HG03442 (cell line): ENCODE measurements around the gene VSX1.

ENCODE experiments used
- ATAC-seq: cut with Tn5 transposase; IDR thresholded peaks from one replicate; pipeline ENCODE4 v1.9.1; 2021; ENCODE audit warnings: mild to moderate bottlenecking, moderate library complexity; ENCODE audit not compliant: unreplicated experiment

Gene VSX1

DNA sequence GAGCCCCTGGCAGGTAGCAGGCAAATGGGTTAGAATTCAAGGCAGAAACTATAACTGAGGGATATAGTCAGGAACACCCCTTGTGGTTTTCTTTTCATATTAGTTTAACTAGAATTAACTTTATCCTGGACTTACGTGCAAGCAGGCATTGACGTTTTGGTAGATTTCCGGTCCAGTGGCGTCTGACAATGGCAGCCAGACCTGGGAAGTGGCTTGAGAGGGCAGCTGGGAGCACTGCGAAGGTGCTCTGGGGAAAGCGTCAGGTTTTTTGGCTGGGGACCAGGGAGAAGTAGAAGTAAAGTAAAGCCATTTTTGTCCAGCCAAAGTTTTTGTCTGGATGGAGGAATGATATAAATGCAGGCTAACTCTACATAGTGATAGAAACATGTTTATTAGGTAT, 15.6 kb downstream of the VSX1 start:
- no peak for ATAC-seq

- ATAC-seq = peak; percentile 70
These were observed 16.2 kb downstream of the VSX1 start for GRCh38 chr20:25065625-25066338.

DNA sequence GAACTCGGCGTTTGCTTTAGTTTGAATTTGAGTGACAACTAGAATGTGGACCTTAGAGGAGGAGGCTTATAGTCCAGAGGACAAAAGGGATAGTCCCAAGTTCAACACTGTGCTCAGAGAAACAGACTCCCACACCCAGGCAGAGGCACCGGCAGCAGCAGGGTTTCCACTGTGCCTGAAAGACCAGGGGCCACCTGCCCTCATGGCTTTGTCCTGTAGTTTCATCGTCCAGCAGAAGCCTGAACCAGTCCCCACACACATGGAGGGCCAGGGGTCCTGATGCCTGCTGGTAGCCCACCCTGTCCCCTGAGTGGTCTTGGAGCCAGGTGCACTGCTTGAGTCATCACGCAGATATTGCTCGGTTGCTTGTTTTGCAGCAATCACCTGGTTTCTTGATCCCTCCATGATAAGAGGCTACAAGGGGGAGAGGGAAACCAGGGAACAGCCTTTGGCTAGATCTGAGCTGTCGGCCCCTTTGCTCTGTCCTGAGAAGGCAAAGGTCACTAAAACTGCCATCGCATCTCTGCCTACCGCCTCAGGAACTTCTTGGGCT, 16.8 kb downstream of the VSX1 start:
- ATAC-seq = no peak

DNA sequence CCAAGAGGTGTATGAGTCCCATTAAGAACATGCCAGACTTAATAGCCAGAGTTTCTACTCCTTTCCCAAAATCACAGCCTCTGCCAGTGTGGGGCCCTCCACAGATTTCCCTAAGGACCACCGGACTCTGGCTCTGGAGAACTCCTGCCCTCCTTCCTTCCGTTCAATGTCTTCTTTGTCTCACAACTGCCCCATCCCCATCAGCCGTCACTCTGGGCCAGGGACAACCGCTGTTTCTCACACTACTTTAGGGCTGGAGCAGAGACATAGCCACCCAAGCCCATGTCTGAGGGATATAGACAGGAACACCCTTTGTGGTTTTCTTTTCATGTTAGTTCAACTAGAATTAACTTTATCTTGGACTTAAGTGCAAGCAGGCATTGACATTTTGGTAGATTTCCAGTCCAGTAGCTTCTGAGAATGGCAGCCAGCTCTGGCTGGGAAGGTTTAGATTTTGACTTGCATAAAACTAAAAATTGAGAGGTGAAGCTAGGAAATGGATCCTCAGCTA, 17.3 kb downstream of the VSX1 start:
- ATAC-seq = no peak

- ATAC-seq = no peak
These were observed 18.0 kb downstream of the VSX1 start for GRCh38 chr20:25063981-25064380.

GRCh38 chr20:25063546-25063945, 18.4 kb downstream of the VSX1 start:
- no peak for ATAC-seq

- ATAC-seq = no peak
These were observed 19.1 kb downstream of the VSX1 start for GRCh38 chr20:25062841-25063240.

DNA sequence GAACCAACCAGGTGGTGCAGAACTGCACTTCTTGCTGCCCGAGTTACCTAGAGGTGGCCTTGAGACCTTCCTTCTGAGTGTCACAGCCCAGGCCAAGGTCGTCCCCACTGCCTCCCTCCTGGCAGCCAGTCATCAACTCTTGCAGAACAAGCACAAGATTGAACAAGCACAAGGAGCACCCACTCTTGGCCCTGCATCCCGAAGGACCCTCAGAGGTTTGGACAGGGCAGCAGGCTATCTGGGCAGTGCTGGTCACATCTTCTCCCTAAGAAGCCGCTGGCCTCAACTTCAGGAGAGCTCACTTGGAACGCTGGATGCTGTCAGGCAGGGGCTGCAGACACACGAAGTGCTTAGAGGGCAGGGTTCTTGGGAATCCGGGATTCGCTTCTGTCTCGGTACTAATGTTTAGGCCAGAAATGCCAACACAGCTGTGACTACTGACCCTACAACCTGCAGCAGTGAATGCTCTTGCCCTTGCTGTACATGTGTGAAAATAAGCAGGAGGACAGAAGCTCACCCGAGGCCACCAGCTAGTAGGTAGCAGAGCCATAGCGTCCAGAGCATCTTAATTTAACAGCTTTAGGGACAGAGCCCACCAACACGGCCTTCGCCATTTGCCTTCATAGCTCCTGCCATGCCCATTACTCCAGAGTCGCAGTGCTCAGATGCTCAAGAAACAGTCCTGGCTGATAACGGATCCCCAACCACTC, 20.0 kb downstream of the VSX1 start:
- ATAC-seq = no peak

GRCh38 chr20:25061103-25061799, 20.7 kb downstream of the VSX1 start:
- no peak for ATAC-seq

DNA sequence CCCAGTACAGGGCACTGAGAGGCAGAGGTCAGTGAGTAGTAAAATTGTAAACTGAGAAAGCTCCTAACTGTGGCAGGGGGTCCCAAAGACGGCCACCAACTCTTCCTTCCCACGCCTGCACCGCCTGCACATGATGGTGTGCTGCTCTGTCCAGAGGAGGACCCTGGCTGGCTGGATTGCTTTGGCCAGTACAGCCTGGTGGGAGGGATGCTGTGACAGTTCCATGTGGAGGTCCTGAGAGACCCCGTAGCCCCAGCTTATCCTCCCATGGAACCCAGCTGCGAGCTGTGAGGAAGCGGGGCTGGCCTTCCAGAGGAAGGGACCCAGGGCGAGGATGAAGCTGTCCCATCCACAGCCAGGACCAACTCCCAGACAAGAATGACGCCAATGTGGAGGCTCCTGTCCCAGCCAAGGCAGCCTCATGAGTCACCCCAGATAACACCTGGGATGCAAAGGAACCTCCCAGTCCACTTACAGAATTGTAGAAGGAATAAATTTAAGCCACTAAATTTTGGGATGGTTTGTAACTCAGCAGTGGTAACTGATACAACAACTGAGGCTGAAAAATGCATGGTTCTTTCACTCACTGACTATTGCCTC, 22.0 kb downstream of the VSX1 start:
- no peak for ATAC-seq

GRCh38 chr20:25058847-25059810, 22.8 kb downstream of the VSX1 start:
- no peak for ATAC-seq

DNA sequence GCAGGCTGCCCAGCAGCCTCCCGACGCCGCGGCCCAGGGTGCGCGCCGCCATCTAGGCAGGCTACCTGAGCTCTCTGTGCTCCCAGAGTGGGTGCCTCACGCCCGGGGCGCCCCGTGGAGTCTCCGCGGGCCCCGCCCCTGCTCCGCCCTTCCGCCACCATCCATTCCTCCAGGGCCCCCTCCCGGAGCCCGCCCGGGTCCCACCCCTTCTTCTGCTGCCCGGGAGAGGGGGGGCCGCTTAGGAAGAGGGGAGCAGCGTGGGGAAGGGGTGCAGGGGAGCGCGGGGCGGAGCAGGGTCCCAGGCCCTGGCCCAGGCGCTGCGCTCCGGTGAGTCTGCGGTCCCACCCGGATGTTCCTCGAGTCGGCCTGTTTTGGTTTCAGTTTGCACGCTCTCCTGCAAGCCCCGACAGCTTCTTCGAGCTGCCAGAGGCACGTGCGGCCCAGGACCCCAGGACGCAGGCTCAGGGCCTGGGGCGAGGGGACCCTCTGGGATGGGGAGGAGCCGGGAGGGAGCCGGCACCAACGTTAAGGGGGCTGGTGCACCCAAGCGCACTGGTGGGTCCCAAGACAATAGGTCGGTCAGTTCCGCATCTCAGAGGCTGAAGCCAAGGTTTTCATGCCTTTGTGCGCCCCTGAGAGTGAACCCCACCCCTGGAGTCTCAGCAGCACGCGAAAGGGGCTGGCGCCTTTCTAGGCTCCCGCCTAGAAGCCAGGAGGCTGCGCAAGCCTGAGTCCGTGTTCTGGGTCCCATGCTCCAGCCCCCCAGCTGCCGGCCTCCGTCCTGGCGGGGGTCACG, 23.7 kb downstream of the VSX1 start, which contains the start of gene ACSS1:
TSS of gene ACSS1 (minus strand) at position 89 of the 796 bp plus-strand sequence. CDS start at position 52, 37 bp downstream.
- peak; percentile 62 for ATAC-seq

DNA sequence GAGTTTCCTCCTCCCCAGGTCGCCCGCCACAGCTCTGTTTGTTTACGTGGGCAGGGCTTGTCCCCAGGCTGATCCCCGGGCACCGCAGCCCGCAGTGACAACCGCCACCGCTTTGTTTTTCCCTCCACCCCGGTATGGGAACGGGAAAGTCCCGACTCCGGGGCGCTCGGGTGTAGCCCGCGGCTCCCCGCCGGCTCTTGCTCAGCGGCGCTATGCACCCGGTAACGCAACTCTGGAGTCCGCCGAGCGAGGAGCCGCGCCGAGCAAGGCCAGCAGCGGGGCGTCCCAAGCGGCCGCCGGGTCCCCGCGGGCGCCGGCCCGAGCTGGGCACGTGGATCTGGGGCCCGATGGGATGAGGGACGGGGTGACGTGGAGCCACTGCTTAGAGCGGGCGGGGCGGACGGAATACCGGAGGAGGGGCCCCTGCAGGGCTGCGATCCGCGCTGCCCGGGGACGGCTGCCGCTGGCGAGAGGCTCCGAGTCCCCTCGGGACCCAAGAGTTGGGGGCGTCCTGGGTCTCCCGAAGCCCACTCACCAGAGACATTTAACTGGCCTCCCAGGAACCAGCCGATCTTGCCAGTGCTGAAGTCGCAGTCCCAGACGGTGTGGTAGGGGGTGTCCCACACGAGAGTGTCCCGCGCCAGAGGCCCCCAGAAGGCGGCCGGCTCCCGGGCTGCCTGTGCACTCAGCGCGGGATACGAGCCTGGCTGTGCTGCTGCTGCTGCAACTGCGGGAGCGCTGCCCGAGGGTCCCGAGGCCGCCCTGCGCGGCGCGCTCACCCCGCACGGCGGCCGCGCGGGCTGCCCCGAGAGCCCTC, 24.5 kb downstream of the VSX1 start:
- ATAC-seq = peak; percentile 32

DNA sequence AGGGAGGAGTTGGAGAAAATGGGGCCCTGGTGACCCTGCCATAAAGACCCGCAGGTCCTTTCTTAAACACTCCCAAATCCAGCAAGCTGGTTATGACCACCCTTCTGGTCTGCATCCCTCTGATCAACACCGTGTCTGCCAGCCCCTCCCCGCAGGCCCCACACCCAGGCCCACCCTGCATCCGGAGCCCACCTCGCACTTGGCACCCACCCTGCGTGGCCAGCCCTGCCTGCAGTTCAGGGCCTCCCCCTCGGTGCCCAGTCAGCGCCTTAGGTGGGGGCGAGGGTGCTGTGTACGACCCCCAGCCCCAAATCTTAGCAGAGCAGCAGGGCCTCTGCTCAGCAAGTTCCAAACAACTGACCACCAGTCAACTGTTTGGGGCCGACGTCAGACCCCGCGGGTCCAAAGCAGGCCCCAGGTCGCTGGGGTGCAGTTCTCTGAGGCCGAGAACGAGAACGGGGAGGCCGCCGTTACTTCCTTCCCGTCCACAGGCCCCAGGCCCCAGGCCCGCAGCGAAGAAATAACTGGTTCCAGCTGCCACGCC, 25.2 kb downstream of the VSX1 start:
- ATAC-seq = no peak

DNA sequence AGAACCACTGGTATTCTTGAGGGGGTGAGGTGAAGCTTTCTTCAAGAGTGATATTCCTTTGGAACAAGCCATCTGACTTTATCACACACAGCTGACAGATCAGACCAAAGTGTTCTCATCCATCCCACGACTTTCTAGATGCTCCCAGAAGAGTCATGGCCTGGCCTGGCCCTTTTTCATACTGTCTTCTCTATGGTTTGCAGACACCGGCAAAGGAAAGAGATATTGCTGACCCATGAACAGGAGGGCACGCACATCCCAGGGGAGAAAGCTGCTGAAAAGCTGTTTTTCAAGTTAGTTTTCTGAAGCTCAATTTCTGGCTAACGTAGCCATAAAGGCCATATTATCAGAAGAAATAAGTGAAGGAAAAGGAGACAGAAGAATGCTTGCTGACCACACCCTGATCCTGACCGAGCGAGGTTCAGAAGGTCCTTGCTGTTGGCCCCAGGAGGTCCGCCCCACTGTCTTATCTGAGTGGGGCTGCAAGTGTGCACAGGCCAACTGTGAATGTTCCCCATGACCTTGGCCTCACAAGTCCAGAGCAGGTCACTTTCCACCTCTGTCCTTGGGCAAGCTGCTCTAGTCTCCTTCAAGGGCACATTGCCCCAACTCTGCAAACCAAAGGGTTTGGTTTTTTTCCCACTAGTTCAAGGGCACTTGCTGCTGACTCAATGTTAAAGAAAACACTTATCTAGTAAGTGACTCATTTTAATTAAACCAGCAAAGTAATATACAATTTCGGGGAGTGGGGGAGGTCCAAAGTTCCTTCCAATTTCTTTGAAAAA, 26.0 kb downstream of the VSX1 start:
- no peak for ATAC-seq

DNA sequence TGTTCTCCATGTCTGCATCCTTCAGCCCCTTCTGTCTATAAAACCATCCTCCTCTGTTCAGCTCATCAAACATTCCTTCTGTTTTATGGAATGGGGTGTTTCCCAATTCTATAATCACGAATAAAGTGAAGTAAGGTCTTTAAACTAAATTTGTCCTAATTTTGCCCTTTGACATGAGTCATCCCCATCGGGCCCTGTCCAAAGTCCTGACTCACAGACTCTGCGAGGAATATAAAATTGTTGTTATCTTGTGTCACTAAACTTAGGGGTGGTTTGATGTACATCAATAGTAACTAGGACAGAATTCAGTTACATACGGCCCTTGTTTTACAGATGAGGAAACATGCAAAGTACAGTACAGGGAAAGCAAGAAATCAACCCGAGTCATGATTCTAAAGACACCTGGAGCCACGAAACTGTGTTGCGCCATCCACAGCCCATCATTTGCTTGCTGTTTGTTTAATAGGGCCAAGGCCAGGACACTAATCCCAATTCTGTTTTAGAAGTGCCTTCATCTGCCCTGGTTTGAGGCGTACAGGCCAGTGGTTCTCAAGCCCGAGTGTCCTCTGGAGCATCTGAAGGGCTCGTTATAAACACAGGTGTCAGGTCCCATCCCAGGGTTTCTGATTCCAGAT, 26.8 kb downstream of the VSX1 start:
- no peak for ATAC-seq
